CD4-positive, CD25-positive, alpha-beta regulatory T cell (primary cell): ENCODE data around the gene DYNLT2B. TPM values are rescaled to one million over a fixed set of nuclear protein-coding genes. Genes with fewer than 3 reads are reported as not detected.
A peak's percentile ranks its signal among the peaks of the same experiment; 100 is the strongest.
"Not testable (repeated sequence)": the region's sequence is repeated elsewhere in the genome, so short reads cannot be mapped to it uniquely, and the experiment has no call there.

ENCODE experiments used
- ATAC-seq, 2 donors: fragments of 150-1000 bp; cut with Tn5 transposase; one replicate each; pipeline ENCODE4 v1.10.0; 2021; ENCODE audit warnings: low read depth in 2 of 2, moderate number of reproducible peaks in 2 of 2, moderate library complexity in 1 of 2
- DNase-seq, 3 donors: peaks; one replicate each; pipeline versions ENCODE4 v3.0.0 to v3.0.0-alpha.2; 2012 to 2022; ENCODE audit warnings: mixed read lengths in 1 of 3
- H3K27ac ChIP-seq: one replicate; pipeline ENCODE4 v1.7.0; 2013; ENCODE audit warnings: mild to moderate bottlenecking, low read length; ENCODE audit not compliant: insufficient read depth, poor library complexity, severe bottlenecking
- H3K27me3 ChIP-seq: one replicate; pipeline ENCODE4 v1.7.0; 2013; ENCODE audit warnings: low read length; ENCODE audit not compliant: control insufficient read depth, insufficient read depth
- H3K36me3 ChIP-seq: one replicate; pipeline ENCODE4 v1.7.0; 2013; ENCODE audit warnings: mild to moderate bottlenecking, low read length, moderate library complexity; ENCODE audit not compliant: control insufficient read depth, insufficient read depth
- H3K4me1 ChIP-seq: 2 replicates; pipeline ENCODE4 v1.7.0; 2013; ENCODE audit warnings: mild to moderate bottlenecking, low read length; ENCODE audit not compliant: insufficient read depth, control insufficient read depth, poor library complexity, severe bottlenecking
- H3K4me3 ChIP-seq: one replicate; pipeline ENCODE4 v1.7.0; 2013; ENCODE audit warnings: low read depth, mild to moderate bottlenecking, low read length, moderate library complexity
- H3K9me3 ChIP-seq, 2 experiments: 1 replicate in 1 of 2; 2 replicates in 1 of 2; pipeline ENCODE4 v1.7.0; 2013; ENCODE audit warnings: low read length in 2 of 2, mild to moderate bottlenecking in 1 of 2, moderate library complexity in 1 of 2; ENCODE audit not compliant: control insufficient read depth in 2 of 2
- H3K27ac Mint-ChIP-seq, 3 donors: one replicate each; pipeline ENCODE4 v1.8.0; 2020 to 2022; ENCODE audit warnings: mild to moderate bottlenecking in 3 of 3, mixed read lengths in 3 of 3, moderate library complexity in 2 of 3
- H3K27me3 Mint-ChIP-seq: one replicate; pipeline ENCODE4 v1.8.0; 2022; ENCODE audit warnings: mild to moderate bottlenecking, mixed read lengths
- H3K36me3 Mint-ChIP-seq: one replicate; pipeline ENCODE4 v1.8.0; 2020; ENCODE audit warnings: mixed read lengths
- H3K4me1 Mint-ChIP-seq, 4 donors: one replicate each; pipeline ENCODE4 v1.8.0; 2020 to 2022; ENCODE audit warnings: mixed read lengths in 4 of 4, mild to moderate bottlenecking in 1 of 4
- H3K4me3 Mint-ChIP-seq, 4 donors: one replicate each; pipeline ENCODE4 v1.8.0; 2020 to 2022; ENCODE audit warnings: mild to moderate bottlenecking in 4 of 4, mixed read lengths in 4 of 4, moderate library complexity in 3 of 4
- H3K9me3 Mint-ChIP-seq, 7 donors: one replicate each; pipeline ENCODE4 v1.8.0; 2020 to 2022; ENCODE audit warnings: mixed read lengths in 7 of 7, mild to moderate bottlenecking in 3 of 7, moderate library complexity in 2 of 7
- polyA plus RNA-seq, 4 donors: library from polyadenylated mRNA; unstranded; fragments of 300-500 nt; fragmentation: Illumina TruSeq; gene quantifications; one replicate each; pipeline ENCODE4 v1.2.3, GENCODE V29; 2021
- total RNA-seq: library from RNA; stranded (reverse); gene quantifications from one replicate; pipeline ENCODE4 v1.2.3, GENCODE V29; 2022

Gene DYNLT2B
- 9.1 TPM for total RNA-seq
- polyA plus RNA-seq = 10 to 100 TPM; 13.8 to 20.7 (median 16.9) TPM

DNA sequence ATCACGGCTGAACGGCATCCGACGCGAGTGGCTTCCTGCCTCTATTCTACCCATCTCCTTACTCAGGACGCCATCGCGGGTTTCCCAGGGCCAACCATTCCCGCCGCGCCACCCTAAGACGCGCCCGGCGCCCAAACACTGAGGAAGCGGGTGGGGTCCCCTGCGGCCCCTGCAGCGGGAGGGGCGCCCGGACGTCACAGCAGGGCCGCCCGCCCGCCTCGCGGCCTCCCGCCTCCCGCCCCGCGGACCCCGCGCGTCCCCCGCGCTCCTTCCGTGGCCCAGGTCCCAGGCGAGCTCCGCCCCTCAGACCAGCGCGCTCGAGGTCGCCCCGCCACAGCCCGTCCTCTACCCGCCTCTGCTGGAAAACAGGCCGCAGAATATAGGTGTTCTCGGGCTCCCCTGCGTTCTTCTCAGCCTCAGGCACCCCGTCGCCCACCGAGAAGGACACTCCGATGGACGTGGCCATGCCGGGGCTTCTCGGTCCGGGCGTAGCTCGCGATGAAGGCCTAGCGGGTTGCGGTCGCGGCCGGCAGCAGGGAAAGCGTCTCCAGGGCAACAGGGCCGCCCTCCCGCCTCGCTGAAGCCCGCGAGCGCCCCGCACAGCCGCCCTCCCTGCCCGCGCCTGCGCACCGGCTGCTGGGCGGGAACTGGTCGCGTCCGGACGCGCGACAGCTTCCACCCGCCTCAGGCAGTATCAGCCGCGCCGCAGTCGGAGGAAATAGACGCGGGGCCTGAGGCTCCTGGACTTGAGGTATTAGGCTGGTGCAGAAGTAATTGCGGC, at the start of gene DYNLT2B:
TSS of gene DYNLT2B (minus strand) at position 554 of the 781 bp plus-strand sequence. CDS start at position 466, 88 bp downstream.
- Histone ChIP-seq H3K9me3 (no peaks in the 10 kb centered on the region), H3K27ac (peak within 1 kb of the TSS; percentile 85), H3K4me1 (peaks cover 3% of the 10 kb centered on the region), H3K36me3 (no peaks in the 10 kb centered on the region), H3K27me3 (no peaks in the 10 kb centered on the region), H3K4me3 (peak within 1 kb of the TSS; percentile 51)
- H3K27ac Mint-ChIP-seq = peak within 1 kb of the TSS; percentile 92 to 98 (median 96)
- peak; percentile 82 to 96 (median 90) for DNase-seq
- peak within 1 kb of the TSS; percentile 95 to 99 (median 96) for H3K4me3 Mint-ChIP-seq
- ATAC-seq = peak; percentile 91 to 92
- no peaks in the 10 kb centered on the region for H3K27me3 Mint-ChIP-seq
- no peaks in the 10 kb centered on the region for H3K36me3 Mint-ChIP-seq
- H3K4me1 Mint-ChIP-seq = peaks cover 0 to 15% (median 8%) of the 10 kb centered on the region in 4 donors
- H3K9me3 Mint-ChIP-seq = peaks cover 0 to 2% (median 0%) of the 10 kb centered on the region in 7 donors

DNA sequence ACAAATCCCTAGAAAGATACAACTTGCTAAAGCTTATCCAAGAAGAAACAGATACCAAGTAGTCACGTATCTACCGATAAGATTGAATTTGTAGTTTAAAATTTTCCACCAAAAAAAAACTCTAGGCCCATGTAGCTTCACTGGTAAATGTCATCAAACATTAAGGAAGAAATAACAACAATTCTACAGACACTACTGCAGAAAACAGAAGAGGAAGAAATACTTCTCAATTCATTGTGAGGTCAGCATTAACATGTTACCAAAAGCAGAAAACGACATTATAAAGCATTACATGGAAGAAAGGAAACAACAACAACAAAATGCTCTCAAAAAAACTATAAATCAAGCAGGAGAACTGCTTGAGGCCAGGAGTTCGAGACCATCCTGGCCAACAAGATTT, 47.7 kb upstream of the DYNLT2B start:
- no peak overlapping the region for H3K27ac ChIP-seq
- H3K27me3 Mint-ChIP-seq = no peaks in the 10 kb centered on the region
- no peak overlapping the region for H3K4me3 Mint-ChIP-seq
- H3K27me3 ChIP-seq = no peaks in the 10 kb centered on the region
- H3K36me3 ChIP-seq = peaks cover 78% of the 10 kb centered on the region
- no peaks in the 10 kb centered on the region for H3K4me1 ChIP-seq
- peaks cover 26% of the 10 kb centered on the region for H3K36me3 Mint-ChIP-seq
- no peak for DNase-seq
- H3K9me3 ChIP-seq = no peaks in the 10 kb centered on the region
- no peak for ATAC-seq
- H3K9me3 Mint-ChIP-seq = no peaks in the 10 kb centered on the region
- peak overlapping the region in 2 of 3 donors; percentile 1 to 5 for H3K27ac Mint-ChIP-seq
- no peak overlapping the region for H3K4me3 ChIP-seq
- peaks cover 6 to 21% (median 7%) of the 10 kb centered on the region in 4 donors for H3K4me1 Mint-ChIP-seq

DNA sequence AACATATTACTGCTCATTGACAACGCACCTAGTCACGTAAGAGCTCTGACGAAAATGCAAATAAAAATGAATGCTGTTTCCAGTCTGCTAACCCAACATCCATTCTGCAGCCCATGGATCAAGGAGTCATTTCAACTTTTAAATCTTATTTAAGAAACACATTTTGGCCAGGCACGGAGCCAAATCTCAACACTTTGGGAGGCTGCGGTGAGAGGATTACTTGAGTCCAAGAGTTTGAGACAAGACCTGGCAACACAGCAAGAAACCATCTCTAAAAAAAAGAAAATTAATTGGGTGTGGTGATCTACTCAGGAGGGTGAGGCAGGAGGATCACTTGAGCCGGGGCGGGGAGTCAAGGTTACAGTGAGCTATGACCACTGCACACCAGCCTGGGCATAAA, 42.5 kb upstream of the DYNLT2B start:
- no peak overlapping the region for H3K4me3 ChIP-seq
- Mint-ChIP-seq H3K4me1 (peaks cover 4 to 24% (median 15%) of the 10 kb centered on the region in 4 donors), H3K36me3 (peaks cover 40% of the 10 kb centered on the region), H3K4me3 (no peak overlapping the region), H3K9me3 (no peaks in the 10 kb centered on the region), H3K27me3 (no peaks in the 10 kb centered on the region), H3K27ac (peak overlapping the region in 1 of 3 donors; percentile 55)
- H3K36me3 ChIP-seq = peaks cover 74% of the 10 kb centered on the region
- DNase-seq (no peak), ATAC-seq (no peak)
- H3K4me1 ChIP-seq = no peaks in the 10 kb centered on the region
- H3K9me3 ChIP-seq = no peaks in the 10 kb centered on the region
- H3K27me3 ChIP-seq = no peaks in the 10 kb centered on the region
- no peak overlapping the region for H3K27ac ChIP-seq

DNA sequence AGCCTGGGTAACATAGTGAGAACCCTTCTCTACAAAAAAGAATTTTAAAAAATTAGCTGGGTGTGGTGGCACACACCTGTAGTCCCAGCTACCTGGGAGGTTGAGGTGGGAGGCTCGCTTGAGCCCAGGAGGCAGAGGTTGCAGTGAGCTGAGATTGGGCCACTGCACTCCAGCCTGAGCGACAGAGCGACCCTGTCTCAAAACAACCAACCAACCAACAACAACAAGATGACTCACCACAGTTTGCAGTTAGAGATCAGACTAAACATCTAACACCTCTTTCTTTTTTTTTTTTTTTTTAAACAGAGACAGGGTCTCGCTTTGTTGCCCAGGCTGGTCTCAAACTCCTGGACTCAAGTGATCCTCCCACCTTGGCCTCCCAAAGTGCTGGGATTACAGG, 40.5 kb upstream of the DYNLT2B start:
- peaks cover 82% of the 10 kb centered on the region for H3K36me3 ChIP-seq
- H3K4me3 Mint-ChIP-seq, H3K27me3 Mint-ChIP-seq, H3K4me3 ChIP-seq, H3K9me3 Mint-ChIP-seq, ATAC-seq, H3K27ac ChIP-seq, DNase-seq, H3K4me1 ChIP-seq, H3K9me3 ChIP-seq, H3K27me3 ChIP-seq: not testable (repeated sequence)
- H3K4me1 Mint-ChIP-seq = peaks cover 4 to 22% (median 12%) of the 10 kb centered on the region in 4 donors
- peak overlapping the region in 2 of 3 donors; percentile 16 to 53 for H3K27ac Mint-ChIP-seq
- peaks cover 50% of the 10 kb centered on the region for H3K36me3 Mint-ChIP-seq

DNA sequence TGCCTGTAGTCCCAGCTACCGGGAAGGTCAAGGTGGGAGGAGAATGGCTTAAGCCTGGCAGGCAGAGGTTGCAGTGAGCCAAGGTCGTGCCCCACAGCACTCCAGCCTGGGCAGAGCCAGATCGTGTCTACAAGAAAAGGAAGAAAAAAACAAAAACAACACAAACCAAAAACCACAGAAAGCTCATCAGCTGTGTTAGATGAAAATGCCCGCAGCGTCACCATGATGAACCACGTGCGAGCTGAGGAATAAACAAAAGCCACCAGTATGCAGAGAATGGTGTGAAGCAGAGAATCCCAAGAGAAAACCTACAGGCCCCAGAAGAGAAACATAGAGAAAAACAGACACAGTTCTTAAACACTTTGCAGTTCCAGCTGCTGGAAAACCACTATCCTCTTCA, 39.9 kb upstream of the DYNLT2B start:
- Histone ChIP-seq H3K36me3 (peaks cover 83% of the 10 kb centered on the region), H3K27ac (no peak overlapping the region), H3K27me3 (no peaks in the 10 kb centered on the region), H3K4me3 (no peak overlapping the region), H3K4me1 (no peaks in the 10 kb centered on the region), H3K9me3 (no peaks in the 10 kb centered on the region)
- Mint-ChIP-seq H3K36me3 (peaks cover 54% of the 10 kb centered on the region), H3K27ac (peak overlapping the region in 1 of 3 donors; percentile 57), H3K4me3 (peak overlapping the region in 1 of 4 donors; percentile 47), H3K4me1 (peaks cover 4 to 22% (median 12%) of the 10 kb centered on the region in 4 donors), H3K27me3 (no peaks in the 10 kb centered on the region), H3K9me3 (no peaks in the 10 kb centered on the region)
- no peak for DNase-seq
- no peak for ATAC-seq

DNA sequence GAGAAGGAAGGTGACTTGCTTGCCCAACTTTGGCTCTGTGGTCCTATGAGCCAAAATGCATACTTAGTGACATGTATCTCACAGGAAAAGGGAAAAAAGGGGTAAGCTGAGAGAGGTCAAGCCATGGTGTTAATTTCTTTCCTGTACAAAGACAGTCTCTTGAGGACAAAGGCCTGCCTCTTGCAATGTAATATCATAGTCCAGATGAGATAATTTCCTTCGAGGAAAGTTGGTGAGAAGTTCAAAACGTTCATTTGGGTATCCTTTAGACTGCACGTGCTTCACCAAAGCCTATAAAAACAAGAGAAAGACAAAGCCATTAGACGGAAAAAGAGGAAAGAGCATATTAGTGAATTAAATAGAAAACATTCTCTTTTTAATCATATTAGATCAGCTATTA, 38.5 kb upstream of the DYNLT2B start:
- Histone ChIP-seq H3K4me1 (no peaks in the 10 kb centered on the region), H3K9me3 (no peaks in the 10 kb centered on the region), H3K27me3 (no peaks in the 10 kb centered on the region), H3K27ac (no peak overlapping the region), H3K36me3 (peaks cover 75% of the 10 kb centered on the region), H3K4me3 (no peak overlapping the region)
- DNase-seq = no peak
- Mint-ChIP-seq H3K4me1 (peaks cover 4 to 16% (median 10%) of the 10 kb centered on the region in 4 donors), H3K36me3 (peaks cover 48% of the 10 kb centered on the region), H3K27ac (no peak overlapping the region), H3K4me3 (no peak overlapping the region), H3K9me3 (peaks cover 0 to 2% (median 0%) of the 10 kb centered on the region in 7 donors), H3K27me3 (no peaks in the 10 kb centered on the region)
- no peak for ATAC-seq

DNA sequence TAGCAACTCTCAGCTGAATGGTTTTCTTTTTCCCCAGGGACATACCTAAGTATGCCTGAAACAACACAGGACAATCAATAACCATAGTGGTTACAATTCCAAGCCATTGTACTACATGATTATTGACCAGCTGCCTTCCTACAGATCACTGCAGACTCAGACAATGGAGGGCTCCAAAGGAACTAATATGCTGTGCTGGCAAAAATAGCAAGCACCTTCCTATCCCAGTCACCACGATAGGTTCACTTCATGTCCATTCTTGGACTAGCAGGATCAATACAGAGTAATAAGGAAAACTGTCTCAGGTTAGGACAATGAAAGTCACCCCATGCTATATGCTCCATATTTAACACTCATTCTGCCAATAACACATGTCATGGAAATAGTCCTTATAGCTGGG, 37.6 kb upstream of the DYNLT2B start:
- no peak overlapping the region for H3K4me3 ChIP-seq
- DNase-seq (no peak), ATAC-seq (no peak)
- peaks cover 0 to 2% (median 0%) of the 10 kb centered on the region in 7 donors for H3K9me3 Mint-ChIP-seq
- no peaks in the 10 kb centered on the region for H3K27me3 Mint-ChIP-seq
- H3K36me3 Mint-ChIP-seq = peaks cover 46% of the 10 kb centered on the region
- H3K9me3 ChIP-seq = no peaks in the 10 kb centered on the region
- peaks cover 66% of the 10 kb centered on the region for H3K36me3 ChIP-seq
- H3K27ac Mint-ChIP-seq = no peak overlapping the region
- no peak overlapping the region for H3K27ac ChIP-seq
- no peaks in the 10 kb centered on the region for H3K27me3 ChIP-seq
- H3K4me1 Mint-ChIP-seq = peaks cover 4 to 16% (median 10%) of the 10 kb centered on the region in 4 donors
- H3K4me1 ChIP-seq = no peaks in the 10 kb centered on the region
- H3K4me3 Mint-ChIP-seq = no peak overlapping the region
